ENCODE data around the gene PROK2.

- TF ChIP-seq CEBPB (IDR thresholded peaks at IDR 0.05; ENCODE audit: borderline replicate concordance in 1 of 2, low read depth in 2 of 2, low read length in 2 of 2) = no peak
- no peak for TF ChIP-seq MTA2 (IDR thresholded peaks at IDR 0.05; ENCODE audit: low read depth)
- no peak for TF ChIP-seq CTCF (IDR thresholded peaks at IDR 0.05 in 2 of 3, conservative IDR thresholded peaks at IDR 0.05 in 1 of 3; ENCODE audit: control insufficient read depth in 2 of 3, extremely low read depth in 1 of 3, insufficient read depth in 1 of 3, low read depth in 3 of 3, low read length in 3 of 3)
- no peak for TF ChIP-seq CHD2 (IDR thresholded peaks at IDR 0.05; ENCODE audit: borderline replicate concordance, low read depth, low read length)
- TF ChIP-seq, protein P1, sequence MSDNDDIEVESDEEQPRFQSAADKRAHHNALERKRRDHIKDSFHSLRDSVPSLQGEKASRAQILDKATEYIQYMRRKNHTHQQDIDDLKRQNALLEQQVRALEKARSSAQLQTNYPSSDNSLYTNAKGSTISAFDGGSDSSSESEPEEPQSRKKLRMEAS (IDR thresholded peaks at IDR 0.05; ENCODE audit: low read depth, low read length) = no peak
- no peak for TF ChIP-seq EZH2 (IDR thresholded peaks at IDR 0.05; ENCODE audit: borderline replicate concordance, control insufficient read depth, low read depth, low read length)
- no peak for TF ChIP-seq BCL3 (IDR thresholded peaks at IDR 0.05; ENCODE audit: borderline replicate concordance, insufficient read depth, low read depth, low read length, poor library complexity, severe bottlenecking)
- no peak for TF ChIP-seq POLR2A (IDR thresholded peaks at IDR 0.05; ENCODE audit: low read depth, low read length)
- TF ChIP-seq MYC (IDR thresholded peaks at IDR 0.05; ENCODE audit: insufficient read depth, insufficient read length, insufficient replicate concordance, low read length, severe bottlenecking) = no peak
- no peak for TF ChIP-seq PML (IDR thresholded peaks at IDR 0.05; ENCODE audit: low read length)
- no peak for TF ChIP-seq USF2 (IDR thresholded peaks at IDR 0.05; ENCODE audit: borderline replicate concordance, low read depth, low read length)
Measured at GRCh38 chr3:71734881-71735280, 50.1 kb downstream of the PROK2 start.
